ENCODE measurements around the gene TBX4.
"Not testable (repeated sequence)": the region's sequence is repeated elsewhere in the genome, so short reads cannot be mapped to it uniquely, and the experiment has no call there.

TBX4 gene

DNA sequence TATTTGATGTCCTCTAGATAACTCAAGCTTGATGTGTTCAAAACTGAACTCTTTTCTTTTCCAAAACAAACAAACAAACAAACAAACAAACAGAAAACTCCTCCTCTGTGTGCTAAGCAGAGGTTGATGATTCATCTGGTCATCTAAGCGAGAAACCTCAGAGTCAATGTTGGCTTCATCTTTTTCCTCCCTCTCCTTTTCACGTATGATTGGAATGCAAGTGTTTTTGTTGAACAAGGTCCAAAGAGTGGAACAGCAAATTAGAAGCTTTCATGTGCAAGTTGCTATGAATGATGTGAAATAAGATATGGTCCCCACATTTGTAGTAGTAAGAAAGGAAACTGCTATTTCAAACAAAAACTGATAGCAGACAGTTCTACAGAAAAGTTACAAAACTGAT, 52.5 kb downstream of the TBX4 start:
- no peak overlapping the region for H3K4me3 ChIP-seq (ENCODE audit: low read depth, low read length)
- POLR2A ChIA-PET: no interaction called here
- CTCF ChIA-PET: no interaction called here
- TF ChIP-seq, protein P1, sequence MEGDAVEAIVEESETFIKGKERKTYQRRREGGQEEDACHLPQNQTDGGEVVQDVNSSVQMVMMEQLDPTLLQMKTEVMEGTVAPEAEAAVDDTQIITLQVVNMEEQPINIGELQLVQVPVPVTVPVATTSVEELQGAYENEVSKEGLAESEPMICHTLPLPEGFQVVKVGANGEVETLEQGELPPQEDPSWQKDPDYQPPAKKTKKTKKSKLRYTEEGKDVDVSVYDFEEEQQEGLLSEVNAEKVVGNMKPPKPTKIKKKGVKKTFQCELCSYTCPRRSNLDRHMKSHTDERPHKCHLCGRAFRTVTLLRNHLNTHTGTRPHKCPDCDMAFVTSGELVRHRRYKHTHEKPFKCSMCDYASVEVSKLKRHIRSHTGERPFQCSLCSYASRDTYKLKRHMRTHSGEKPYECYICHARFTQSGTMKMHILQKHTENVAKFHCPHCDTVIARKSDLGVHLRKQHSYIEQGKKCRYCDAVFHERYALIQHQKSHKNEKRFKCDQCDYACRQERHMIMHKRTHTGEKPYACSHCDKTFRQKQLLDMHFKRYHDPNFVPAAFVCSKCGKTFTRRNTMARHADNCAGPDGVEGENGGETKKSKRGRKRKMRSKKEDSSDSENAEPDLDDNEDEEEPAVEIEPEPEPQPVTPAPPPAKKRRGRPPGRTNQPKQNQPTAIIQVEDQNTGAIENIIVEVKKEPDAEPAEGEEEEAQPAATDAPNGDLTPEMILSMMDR (IDR thresholded peaks at IDR 0.05; ENCODE audit: insufficient read depth, low read length, missing control alignments): no peak
- DNase-seq (ENCODE audit: low read depth, low spot score): peak; percentile 79

DNA sequence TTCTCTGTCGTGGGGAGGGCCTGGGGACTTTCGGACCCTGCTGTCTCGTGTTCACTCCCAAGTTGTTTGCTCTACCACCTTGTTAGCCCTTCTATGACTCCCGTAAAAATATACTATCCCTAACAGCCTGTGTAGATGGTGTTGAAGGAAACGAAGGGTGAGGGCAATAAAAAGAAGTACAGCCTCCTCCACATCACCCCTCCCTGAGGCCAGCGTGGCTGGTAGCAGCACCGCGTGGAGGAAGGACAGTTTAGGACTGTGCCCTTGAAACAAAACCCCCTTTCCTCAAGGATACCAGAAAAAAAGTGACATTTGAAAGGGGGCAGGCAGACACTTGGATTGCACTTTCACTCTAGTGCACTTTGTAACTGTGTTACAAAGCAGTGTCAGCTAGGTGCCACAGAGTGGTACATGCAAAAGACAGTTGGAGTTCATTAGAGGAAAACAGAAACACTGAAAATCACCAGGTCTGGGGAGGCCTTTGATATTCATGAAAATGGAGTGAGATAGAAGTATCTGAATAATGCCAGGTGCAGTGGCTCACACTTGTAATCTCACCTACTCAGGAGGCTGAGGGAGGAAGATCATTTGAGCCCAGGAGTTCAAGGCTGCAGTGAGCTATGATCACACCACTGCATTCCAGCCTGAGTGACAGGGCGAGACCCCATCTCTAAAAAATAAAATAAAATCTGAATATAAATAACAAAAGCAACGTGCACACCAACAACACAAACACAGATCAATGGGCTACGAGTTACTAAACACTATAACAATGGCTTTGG, 53.8 kb downstream of the TBX4 start:
- H3K4me3 ChIP-seq (ENCODE audit: low read depth, low read length): no peak overlapping the region
- CTCF ChIA-PET: interaction anchor here (0.7 kb wide), 1 partner anchor 10 kb away, joined by 3 read pairs; no protein-coding TSS in a partner anchor
- TF ChIP-seq, protein P1 (IDR thresholded peaks at IDR 0.05; ENCODE audit: insufficient read depth, low read length, missing control alignments): no peak
- POLR2A ChIA-PET: no interaction called here
- DNase-seq (ENCODE audit: low read depth, low spot score): no peak

DNA sequence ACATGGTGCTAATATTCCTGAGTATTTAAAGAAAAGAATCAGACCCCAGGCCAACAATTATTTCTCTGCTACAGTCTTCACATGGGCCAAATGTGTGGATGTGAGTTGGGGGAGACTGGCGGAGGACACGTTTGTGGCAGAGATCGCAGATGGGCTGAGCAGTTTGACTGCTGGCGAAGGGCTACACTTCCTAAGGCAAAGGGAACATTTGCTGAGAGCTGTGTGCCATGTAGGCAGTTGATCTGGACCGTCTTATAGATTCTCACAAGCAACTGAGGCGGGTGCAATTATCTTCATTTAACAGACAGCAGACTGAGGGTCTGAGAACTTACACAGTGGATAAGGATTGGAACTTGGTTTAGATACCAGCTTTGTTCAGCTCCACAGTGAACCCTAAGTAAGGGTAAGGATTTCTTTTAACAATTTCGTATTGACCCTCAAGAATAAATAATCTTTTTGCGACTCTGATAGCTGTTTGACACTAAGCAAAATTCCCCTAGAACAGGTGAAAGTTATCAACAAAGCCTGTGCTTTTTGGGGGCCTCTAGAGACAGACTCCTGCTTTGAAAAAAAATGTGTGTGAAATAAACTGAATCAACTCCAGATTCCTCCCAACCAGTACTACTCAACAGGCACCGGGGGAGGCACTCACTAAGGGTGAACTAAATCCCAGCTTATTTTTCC, 55.3 kb downstream of the TBX4 start:
- POLR2A ChIA-PET: no interaction called here
- CTCF ChIA-PET: interaction anchor here (1.0 kb wide), 1 partner anchor 96 kb away, joined by 3 read pairs; no protein-coding TSS in a partner anchor

DNA sequence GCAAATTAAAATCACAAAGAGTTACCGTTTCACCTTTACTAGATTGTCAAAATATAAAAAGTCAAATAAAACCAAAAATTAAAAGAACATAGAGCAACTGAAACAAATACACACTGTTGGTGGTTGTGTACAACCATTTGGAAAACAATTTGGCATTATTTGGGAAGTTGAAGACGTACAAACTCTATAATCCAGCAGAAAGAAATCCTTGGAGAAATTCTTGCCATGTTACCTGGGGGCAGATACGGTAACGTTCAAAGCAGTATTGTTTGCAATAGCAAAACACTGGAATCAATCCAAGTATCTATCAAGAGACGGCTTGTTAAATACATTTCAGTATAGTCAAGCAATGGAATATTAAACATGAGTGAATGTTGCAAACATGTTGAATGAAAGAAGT, 56.7 kb downstream of the TBX4 start:
- no peak for DNase-seq (ENCODE audit: low read depth, low spot score)
- ChIA-PET POLR2A (no interaction called here), CTCF (interaction anchor here (0.8 kb wide), 1 partner anchor 11 kb away, joined by 3 read pairs; no protein-coding TSS in a partner anchor)
- TF ChIP-seq, protein P1 (IDR thresholded peaks at IDR 0.05; ENCODE audit: insufficient read depth, low read length, missing control alignments): no peak
- no peak overlapping the region for H3K4me3 ChIP-seq (ENCODE audit: low read depth, low read length)

More for the DNA sequence above, 55.3 kb downstream of the TBX4 start:
- no peak for DNase-seq (ENCODE audit: low read depth, low spot score)
- TF ChIP-seq, protein P1 (IDR thresholded peaks at IDR 0.05; ENCODE audit: insufficient read depth, low read length, missing control alignments): no peak
- no peak overlapping the region for H3K4me3 ChIP-seq (ENCODE audit: low read depth, low read length)

DNA sequence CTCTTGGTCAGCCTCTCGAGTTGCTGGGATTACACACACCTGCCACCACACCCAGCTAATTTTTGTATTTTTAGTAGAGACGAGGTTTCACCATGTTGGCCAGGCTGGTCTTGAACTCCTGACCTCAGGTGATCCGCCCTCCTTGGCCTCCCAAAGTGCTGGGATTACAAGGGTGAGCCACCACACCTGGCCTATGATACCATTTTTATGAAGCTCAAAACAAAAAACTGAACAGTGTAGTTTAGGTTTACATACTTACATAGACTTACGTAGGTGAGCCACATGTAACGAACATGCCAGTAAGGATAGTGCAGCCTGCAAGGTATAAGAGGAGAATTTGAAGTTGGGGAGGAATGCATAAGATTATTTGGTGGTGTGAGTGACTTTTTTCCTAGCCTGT, 57.2 kb downstream of the TBX4 start:
- CTCF ChIA-PET: interaction anchor here (0.7 to 0.8 kb wide), 3 partner anchors 9 to 19 kb away, joined by 3 read pairs; no protein-coding TSS in a partner anchor
- POLR2A ChIA-PET; DNase-seq (ENCODE audit: low read depth, low spot score); H3K4me3 ChIP-seq (ENCODE audit: low read depth, low read length): not testable (repeated sequence)

DNA sequence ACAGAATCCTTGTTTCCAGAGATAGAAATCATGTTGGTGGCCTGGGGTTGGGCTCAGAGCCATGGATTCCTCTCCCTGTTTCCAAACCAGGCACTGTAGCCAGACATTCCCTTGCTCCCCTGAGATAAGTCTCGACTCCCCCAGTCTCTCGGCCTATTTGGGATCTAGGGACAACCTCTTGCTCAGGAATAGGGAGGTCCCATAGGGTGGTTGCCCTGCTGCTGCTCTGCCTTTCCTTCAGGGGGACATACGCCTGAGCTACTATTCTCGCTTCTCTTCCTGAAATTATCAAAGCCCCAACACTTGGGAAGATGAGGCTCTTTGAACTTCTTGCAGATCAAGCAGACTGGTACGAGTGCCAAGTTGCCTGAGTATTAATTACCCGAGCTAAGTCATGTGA, 58.0 kb downstream of the TBX4 start:
- no peak overlapping the region for H3K4me3 ChIP-seq (ENCODE audit: low read depth, low read length)
- ChIA-PET POLR2A (no interaction called here), CTCF (interaction anchor here (1.1 kb wide), 1 partner anchor 98 kb away, joined by 3 read pairs; no protein-coding TSS in a partner anchor)
- DNase-seq (ENCODE audit: low read depth, low spot score): no peak
- TF ChIP-seq, protein P1 (IDR thresholded peaks at IDR 0.05; ENCODE audit: insufficient read depth, low read length, missing control alignments): no peak
